HCT116 (cell line): ENCODE measurements around the gene FHOD3. TPM values are rescaled to one million over a fixed set of nuclear protein-coding genes. Genes with fewer than 3 reads are reported as not detected.

Experiments
- ATAC-seq: fragments of 200-7000 bp; cut with Tn5 transposase; 2 replicates; pipeline ENCODE4 v1.9.1; 2020; ENCODE audit warnings: mild to moderate bottlenecking, moderate library complexity
- BruUV-seq: library from RNA; stranded (reverse); fragments of 400-500 nt; replicated peaks from 2 replicates; lab custom pipeline; 2021; lab: Mats Ljungman, UMichigan
- CTCF ChIA-PET: fragments of 300-600 bp; sonication (Branson Sonifier 250); formaldehyde crosslinking; loops from one replicate; lab custom pipeline; 2021; ENCODE audit warnings: antibody characterized with exemption; lab: Charles Lee
- POLR2A ChIA-PET: fragments of 300-600, 350-600 bp; sonication (Branson Sonifier 250); formaldehyde crosslinking; loops from one replicate; lab custom pipeline; 2021; ENCODE audit warnings: antibody characterized with exemption; lab: Charles Lee
- RAD21 ChIA-PET, 2 experiments: fragments of 300-600 bp; sonication (Branson Sonifier 250); formaldehyde crosslinking; loops; one replicate each; lab custom pipeline; 2023; ENCODE audit warnings: low total read pairs in 2 of 2; ENCODE audit not compliant: uncharacterized antibody in 2 of 2, unreplicated experiment in 2 of 2, low non-redundant PET in 1 of 2; lab: Charles Lee
- DNase-seq: peaks from one replicate; pipeline ENCODE4 v3.0.0-alpha.2; 2010; ENCODE audit warnings: low read depth, low spot score
- H2AFZ ChIP-seq: fragments of 200-600 bp; shearing (Covaris generic), sonication (generic); 2 replicates; pipeline ENCODE4 v1.6.1; 2017; ENCODE audit warnings: low read depth, mixed run types, mixed read lengths, antibody characterized with exemption, low read length; ENCODE audit not compliant: poor library complexity, severe bottlenecking
- H3K27ac ChIP-seq: 2 replicates; pipeline ENCODE4 v1.5.1; 2012; ENCODE audit warnings: low read depth, low read length
- H3K27me3 ChIP-seq: fragments of 200-600 bp; sonication (generic); 2 replicates; pipeline ENCODE4 v1.6.1; 2016; ENCODE audit warnings: mixed run types, low read length, mixed read lengths; ENCODE audit not compliant: insufficient read depth
- H3K36me3 ChIP-seq, 2 experiments: fragments of 200-500 bp in 1 of 2; fragments of 200-600 bp in 1 of 2; sonication (Bioruptor generic) in 1 of 2; sonication (generic) in 1 of 2; 2 replicates each; pipeline versions ENCODE4 v1.5.1 to v1.6.1; 2014 to 2016; ENCODE audit warnings: low read length in 2 of 2, inconsistent platforms in 1 of 2, mixed read lengths in 1 of 2, mixed run types in 1 of 2; ENCODE audit not compliant: insufficient read depth in 2 of 2, control insufficient read depth in 1 of 2
- H3K4me1 ChIP-seq, 2 experiments: fragments of 200-600 bp in 1 of 2; sonication (generic) in 1 of 2; 2 replicates each; pipeline versions ENCODE4 v1.5.1 to v1.6.1; 2012 to 2017; ENCODE audit warnings: low read length in 2 of 2, inconsistent platforms in 1 of 2, mild to moderate bottlenecking in 1 of 2, mixed read lengths in 1 of 2, mixed run types in 1 of 2, moderate library complexity in 1 of 2; ENCODE audit not compliant: insufficient read depth in 2 of 2, control insufficient read depth in 1 of 2
- H3K4me2 ChIP-seq: fragments of 200-600 bp; sonication (generic); 2 replicates; pipeline ENCODE4 v1.6.1; 2017; ENCODE audit warnings: mixed run types, low read length, mixed read lengths
- H3K4me3 ChIP-seq, 2 experiments: fragments of 200-600 bp in 1 of 2; sonication (generic) in 1 of 2; replicated peaks in 1 of 2; 2 replicates each; pipeline ENCODE4 v1.5.1; 2011 to 2016; ENCODE audit warnings: low read length in 2 of 2, control low read depth in 1 of 2, low read depth in 1 of 2, mild to moderate bottlenecking in 1 of 2, mixed read lengths in 1 of 2, mixed run types in 1 of 2
- H3K79me2 ChIP-seq: fragments of 200-600 bp; sonication (generic); 2 replicates; pipeline ENCODE4 v1.6.1; 2017; ENCODE audit warnings: mild to moderate bottlenecking, mixed run types, low read length, moderate library complexity, mixed read lengths; ENCODE audit not compliant: insufficient read depth
- H3K9ac ChIP-seq: fragments of 200-600 bp; sonication (generic); 2 replicates; pipeline ENCODE4 v1.6.1; 2016; ENCODE audit warnings: low read length, mixed read lengths
- H3K9me2 ChIP-seq: fragments of 200-600 bp; sonication (generic), shearing (Covaris generic); 2 replicates; pipeline ENCODE4 v1.6.1; 2017; ENCODE audit warnings: mixed run types, mild to moderate bottlenecking, moderate library complexity; ENCODE audit not compliant: insufficient read depth
- H3K9me3 ChIP-seq, 2 experiments: fragments of 200-500 bp in 1 of 2; fragments of 200-600 bp in 1 of 2; sonication (Bioruptor generic) in 1 of 2; sonication (generic) in 1 of 2; 2 replicates each; pipeline ENCODE4 v1.6.1; 2014 to 2017; ENCODE audit warnings: low read length in 2 of 2, mixed read lengths in 2 of 2, inconsistent platforms in 1 of 2, low read depth in 1 of 2, mild to moderate bottlenecking in 1 of 2, mixed run types in 1 of 2, moderate library complexity in 1 of 2; ENCODE audit not compliant: control insufficient read depth in 1 of 2, insufficient read depth in 1 of 2
- H4K20me1 ChIP-seq: fragments of 200-600 bp; sonication (generic), shearing (Covaris generic); 2 replicates; pipeline ENCODE4 v1.6.1; 2017; ENCODE audit warnings: mixed run types, mild to moderate bottlenecking, moderate library complexity; ENCODE audit not compliant: insufficient read depth
- ATF3 ChIP-seq: IDR thresholded peaks from 2 replicates; pipeline ENCODE4 v1.6.1; 2012
- CBX3 ChIP-seq: IDR thresholded peaks from 2 replicates; pipeline ENCODE4 v1.6.1; 2012; ENCODE audit warnings: low read depth
- CEBPB ChIP-seq: IDR thresholded peaks from 2 replicates; pipeline ENCODE4 v1.6.1; 2012; ENCODE audit warnings: low read depth
- ELF1 ChIP-seq: IDR thresholded peaks from 2 replicates; pipeline ENCODE4 v1.6.1; 2012; ENCODE audit warnings: low read depth, borderline replicate concordance
- EZH2 ChIP-seq: fragments of 200-600 bp; sonication (generic); IDR thresholded peaks from 2 replicates; pipeline ENCODE4 v1.6.1; 2017; ENCODE audit warnings: antibody characterized with exemption, mixed run types
- EZH2phosphoT487 ChIP-seq: fragments of 200-600 bp; IDR thresholded peaks from 2 replicates; pipeline ENCODE4 v1.6.1; 2018; ENCODE audit warnings: antibody characterized with exemption, borderline replicate concordance
- FOSL1 ChIP-seq: IDR thresholded peaks from 2 replicates; pipeline ENCODE4 v1.6.1; 2012; ENCODE audit warnings: low read depth
- MAX ChIP-seq: IDR thresholded peaks from 2 replicates; pipeline ENCODE4 v1.6.1; 2012
- POLR2A ChIP-seq: IDR thresholded peaks from 2 replicates; pipeline ENCODE4 v1.7.0; 2011; ENCODE audit warnings: borderline replicate concordance; ENCODE audit not compliant: insufficient read depth, insufficient read length; ENCODE audit errors: extremely low read depth
- RAD21 ChIP-seq: IDR thresholded peaks from 2 replicates; pipeline ENCODE4 v1.6.1; 2012; ENCODE audit warnings: low read depth, mild to moderate bottlenecking
- REST ChIP-seq: IDR thresholded peaks from 2 replicates; pipeline ENCODE4 v1.6.1; 2012; ENCODE audit warnings: low read depth
- SRF ChIP-seq: IDR thresholded peaks from 2 replicates; pipeline ENCODE4 v1.6.1; 2012; ENCODE audit warnings: low read depth
- ZFX ChIP-seq: fragments of 450-650 bp; IDR thresholded peaks from 2 replicates; pipeline ENCODE4 v1.6.1; 2017
- ZNF274 ChIP-seq: fragments of 200-500 bp; sonication (Bioruptor generic); IDR thresholded peaks from 2 replicates; pipeline ENCODE4 v1.6.1; 2014; ENCODE audit warnings: mild to moderate bottlenecking, low read depth, low read length, inconsistent platforms
- intact Hi-C: fragments of 100-400 bp; cut with micrococcal nuclease; formaldehyde crosslinking; loops from 2 replicates; pipeline ENCODE4 v1.10.0; 2022
- total RNA-seq: library from RNA; stranded (reverse); gene quantifications from one replicate; pipeline ENCODE4 v1.2.1, GENCODE V29; 2021; ENCODE audit not compliant: unreplicated experiment

The FHOD3 gene
- total RNA-seq, 1 experiment from 2014 or later, result 4.0 TPM

- Histone ChIP-seq H3K9me3 (no peaks in the 10 kb centered on the region), H3K27me3 (no peaks in the 10 kb centered on the region; the same call in 1 of the 2 replicates), H3K79me2 (no peaks in the 10 kb centered on the region), H3K9me2 (no peaks in the 10 kb centered on the region), H3K36me3 (no peaks in the 10 kb centered on the region), H3K4me2 (no peak overlapping the region), H3K4me3 (no peak overlapping the region), H2AFZ (no peak overlapping the region), H3K27ac (no peak overlapping the region), H4K20me1 (no peaks in the 10 kb centered on the region), H3K9ac (no peak overlapping the region), H3K4me1 (peaks cover 0 to 13% of the 10 kb centered on the region in 2 experiments; a peak in 2 of 4 replicates)
- ChIA-PET RAD21 (no interaction called here), CTCF (interaction anchor here (0.5 kb wide), 1 partner anchor 460 kb away, joined by 3 read pairs; no protein-coding TSS in a partner anchor), POLR2A (no interaction called here)
- ATAC-seq (no peak), DNase-seq (no peak)
- intact Hi-C loops, result no loop called here
- no TSS peak for BruUV-seq
- no peak for TF ChIP-seq REST
- no peak for TF ChIP-seq CBX3
- TF ChIP-seq EZH2, result no peak
- TF ChIP-seq ZNF274, result no peak
Observed at GRCh38 chr18:36295214-36295613, 2.3 kb upstream of the FHOD3 start.

GRCh38 chr18:36295880-36296301 lies 1.6 kb upstream of the FHOD3 start:
- Histone ChIP-seq H2AFZ (no peak overlapping the region), H3K36me3 (no peaks in the 10 kb centered on the region), H3K79me2 (no peaks in the 10 kb centered on the region), H3K9ac (no peak overlapping the region), H3K4me2 (no peak overlapping the region), H3K4me1 (peaks cover 0 to 13% of the 10 kb centered on the region in 2 experiments; a peak in 2 of 4 replicates), H3K4me3 (no peak overlapping the region), H4K20me1 (no peaks in the 10 kb centered on the region), H3K9me3 (no peaks in the 10 kb centered on the region), H3K27ac (no peak overlapping the region), H3K27me3 (no peaks in the 10 kb centered on the region; the same call in 1 of the 2 replicates), H3K9me2 (no peaks in the 10 kb centered on the region)
- CTCF ChIA-PET, result interaction anchor here (0.9 kb wide), 1 partner anchor 11 kb away, joined by 3 read pairs; no protein-coding TSS in a partner anchor
- intact Hi-C loops, result loop anchor here (1.0 kb wide), 1 partner anchor 116 kb away; no protein-coding TSS in a partner anchor
- POLR2A ChIA-PET, result no interaction called here
- RAD21 ChIA-PET, result no interaction called here
- BruUV-seq, result no TSS peak
- DNase-seq, result no peak
- ATAC-seq, result no peak
- no peak for TF ChIP-seq ELF1
- TF ChIP-seq ZNF274, result no peak
- no peak for TF ChIP-seq MAX
- TF ChIP-seq POLR2A, result no peak
- TF ChIP-seq SRF, result no peak
- TF ChIP-seq ATF3, result no peak
- TF ChIP-seq EZH2phosphoT487, result no peak
- TF ChIP-seq ZFX, result no peak
- TF ChIP-seq EZH2, result no peak
- no peak for TF ChIP-seq RAD21
- TF ChIP-seq CEBPB, result no peak
- TF ChIP-seq FOSL1, result no peak
- no peak for TF ChIP-seq REST
